Fibroblast of skin of left quadriceps (primary cell): Measurements from ENCODE around the gene CEP170.
"Not testable (repeated sequence)": the region's sequence is repeated elsewhere in the genome, so short reads cannot be mapped to it uniquely, and the experiment has no call there.

Experiments used
- DNase-seq, 2 experiments: peaks; one replicate each; pipeline ENCODE4 v3.0.0-alpha.2; 2013; ENCODE audit warnings: low read depth in 2 of 2

The CEP170 gene

DNA sequence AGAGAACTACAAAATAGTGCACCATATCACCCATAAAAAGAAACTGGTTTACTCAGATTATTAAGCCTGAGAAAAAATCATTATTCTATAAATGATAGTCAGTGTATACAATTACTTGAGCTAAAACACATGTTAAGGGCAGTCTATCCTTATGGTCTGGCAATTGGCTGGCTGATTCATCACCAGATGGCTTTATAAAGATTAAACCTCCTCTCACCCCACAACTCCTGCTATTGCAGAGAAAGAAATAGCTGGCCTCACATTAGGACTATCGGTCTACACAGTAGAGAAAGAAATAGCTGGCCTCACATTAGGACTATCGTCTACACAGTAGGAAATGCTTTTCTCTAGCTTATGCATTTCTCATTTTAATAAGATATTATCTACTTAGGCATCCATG is 21.2 kb downstream of the CEP170 start:
- peak in 1 of 2 experiments; percentile 60 for DNase-seq

DNA sequence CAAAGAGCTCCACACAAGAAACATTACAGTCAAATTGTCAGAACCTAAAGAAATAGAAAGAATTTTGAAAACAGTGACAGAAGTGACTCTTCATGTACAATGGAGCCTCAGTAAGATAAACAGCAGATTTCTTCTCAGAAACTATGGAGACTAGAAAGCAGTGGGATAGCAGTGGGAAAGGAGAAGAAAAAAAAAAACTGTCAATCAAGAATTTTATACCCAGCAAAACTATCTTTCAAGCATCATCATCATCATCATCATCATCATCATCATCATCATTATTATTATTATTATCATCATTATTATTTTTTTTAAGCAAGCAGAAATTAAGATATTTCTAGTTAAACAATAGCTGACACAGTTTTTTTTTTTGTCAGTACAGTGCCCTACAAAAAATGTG is 24.2 kb downstream of the CEP170 start:
- no peak for DNase-seq

DNA sequence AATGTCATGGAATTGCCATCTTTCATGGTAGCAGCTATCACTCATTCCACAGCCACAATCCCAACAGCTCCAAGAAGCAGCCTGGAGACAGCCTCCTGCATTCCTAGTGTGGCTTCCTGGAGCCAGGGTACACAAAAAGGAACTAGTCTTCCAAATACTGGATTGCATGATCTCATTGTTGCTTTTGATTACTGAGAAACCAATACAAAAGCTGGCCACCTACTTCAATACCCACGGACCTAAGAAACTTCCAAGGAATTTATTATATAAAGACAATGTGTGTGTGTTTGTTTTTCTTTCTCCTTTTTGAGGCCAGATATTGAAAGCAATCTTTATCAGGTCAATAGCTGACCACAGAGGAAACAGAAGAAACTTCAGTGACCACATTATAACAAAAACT is 25.6 kb downstream of the CEP170 start:
- DNase-seq, result no peak

DNA sequence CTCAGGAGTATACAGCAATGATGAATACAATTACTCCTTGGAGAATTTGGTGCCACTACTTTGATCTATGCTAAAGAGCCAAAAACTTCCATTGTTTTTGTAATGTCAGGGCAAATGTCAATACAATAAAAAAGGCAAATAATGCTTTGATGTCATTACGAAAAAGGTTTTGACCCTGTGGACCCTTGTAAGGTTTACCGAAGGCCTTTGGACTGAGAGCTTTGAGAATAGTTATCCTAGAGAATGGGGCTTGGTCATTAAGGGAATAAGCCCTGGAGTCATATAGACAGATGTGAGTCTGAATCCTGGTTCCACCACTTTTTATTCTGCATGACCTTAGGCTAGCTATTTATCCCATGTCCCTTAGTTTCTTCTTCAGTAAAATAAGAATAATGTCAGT is 27.5 kb downstream of the CEP170 start:
- no peak for DNase-seq

DNA sequence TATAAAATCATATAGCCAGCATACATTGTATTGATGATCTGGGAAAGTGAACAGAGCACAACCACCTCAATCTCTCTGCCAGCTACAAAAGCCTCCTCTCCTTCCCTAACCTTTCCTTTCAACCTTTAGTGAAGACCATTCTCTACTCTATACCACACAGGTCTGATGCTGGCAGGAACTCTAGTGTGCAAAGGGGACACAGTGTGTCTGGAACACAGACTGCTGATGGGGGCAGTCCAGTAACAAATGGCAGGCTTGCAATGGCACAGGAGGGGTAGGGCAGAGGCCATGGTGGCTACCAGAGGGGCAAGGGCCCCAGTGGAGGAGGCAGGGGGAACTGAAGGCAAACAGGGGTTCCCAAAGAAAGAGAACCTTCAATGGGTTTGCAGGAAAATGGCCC is 37.0 kb downstream of the CEP170 start:
- no peak for DNase-seq

DNA sequence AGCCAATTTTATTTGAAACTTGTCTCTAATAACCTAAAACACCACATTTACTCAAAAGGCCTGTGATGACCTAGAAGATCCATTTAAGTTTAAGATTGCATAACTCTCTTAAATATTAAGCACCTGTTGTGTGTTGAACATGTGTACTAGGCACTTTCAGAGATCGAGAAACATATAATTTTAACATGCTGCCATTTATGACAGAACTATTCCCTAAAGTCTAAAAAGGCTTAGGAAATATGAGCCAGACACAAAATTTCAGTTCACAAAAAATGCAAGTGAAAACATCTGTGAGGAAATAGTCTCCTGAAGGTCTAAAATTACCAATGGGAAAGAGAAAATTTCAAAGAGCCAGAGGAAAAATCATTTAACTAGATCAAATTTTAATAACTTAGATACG is 37.7 kb downstream of the CEP170 start:
- DNase-seq, result no peak

DNA sequence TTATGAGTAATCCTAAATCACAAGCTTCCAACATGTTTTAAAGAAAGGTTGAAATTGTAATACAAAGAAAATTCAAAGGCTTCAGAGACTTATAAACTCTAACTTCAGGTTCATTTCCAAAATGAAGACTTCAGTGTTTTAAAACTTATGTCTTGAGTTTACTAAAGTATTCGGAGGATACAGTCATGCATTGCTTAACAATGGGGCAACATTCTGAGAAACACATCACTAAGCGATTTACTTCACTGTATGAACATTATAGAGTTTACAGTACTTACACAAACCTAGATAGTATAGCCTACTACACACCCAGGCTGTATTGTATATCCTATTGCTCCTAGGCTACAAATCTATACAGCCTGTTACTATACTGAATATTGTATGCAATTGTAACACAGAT is 38.3 kb downstream of the CEP170 start:
- DNase-seq, result no peak

DNA sequence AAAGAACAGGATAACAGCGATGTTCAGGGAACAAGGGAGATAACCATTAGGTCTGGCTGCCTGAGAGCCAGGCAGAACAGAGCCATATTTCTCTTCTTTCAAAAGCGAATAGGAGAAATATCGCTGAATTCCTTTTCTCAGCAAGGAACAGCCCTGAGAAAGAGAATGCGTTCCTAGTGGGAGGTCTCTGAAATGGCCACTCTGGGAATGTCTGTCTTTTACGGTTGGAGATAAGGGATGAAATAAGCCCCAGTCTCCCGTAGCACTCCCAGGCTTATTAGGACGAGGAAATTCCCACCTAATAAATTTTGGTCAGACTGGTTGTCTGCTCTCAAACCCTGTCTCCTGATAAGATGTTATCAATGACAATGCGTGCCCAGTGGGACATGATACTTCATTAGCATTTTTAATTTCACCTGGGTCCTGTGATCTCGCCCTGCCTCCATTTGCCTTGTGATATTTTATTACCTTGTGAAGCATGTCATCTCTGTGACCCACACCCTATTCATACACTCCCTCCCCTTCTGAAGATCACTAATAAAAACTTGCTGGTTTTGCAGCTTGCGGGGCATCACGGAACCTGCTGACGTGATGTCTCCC is 39.7 kb downstream of the CEP170 start:
- not testable (repeated sequence) for DNase-seq

DNA sequence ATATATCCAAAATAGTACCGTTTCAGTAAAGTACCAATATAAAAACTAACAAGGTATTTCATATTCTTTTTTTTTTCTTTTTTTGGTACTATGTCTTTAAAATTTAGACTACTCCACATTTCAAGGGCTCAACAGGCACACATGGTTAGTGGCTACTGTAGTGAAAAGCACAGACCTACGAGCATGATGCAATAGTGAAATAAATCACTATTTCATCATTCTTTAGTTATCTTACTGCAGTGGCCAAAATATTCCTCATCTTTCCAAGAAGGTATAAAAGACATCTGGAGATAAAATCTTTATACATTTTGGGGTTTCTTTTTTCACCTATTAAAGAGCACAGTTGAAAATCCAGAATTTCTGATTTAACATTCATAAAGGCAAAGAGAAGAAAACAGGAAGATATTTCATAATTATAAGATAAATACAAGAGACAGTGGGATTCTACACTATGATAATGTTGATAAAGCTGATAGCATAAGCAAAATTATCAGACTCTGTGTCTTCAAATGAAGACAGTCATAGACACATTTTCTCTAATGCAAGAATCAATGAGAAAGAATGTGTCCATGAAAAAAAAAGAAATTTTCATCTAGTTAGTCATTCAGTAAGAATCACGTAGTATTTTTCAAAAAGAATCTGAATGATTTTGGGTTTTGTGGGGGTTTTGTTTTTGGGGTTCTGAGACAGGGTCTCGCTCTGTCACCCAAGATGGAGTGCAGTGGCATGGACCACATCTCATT is 41.9 kb downstream of the CEP170 start:
- DNase-seq, result peak; percentile 69

DNA sequence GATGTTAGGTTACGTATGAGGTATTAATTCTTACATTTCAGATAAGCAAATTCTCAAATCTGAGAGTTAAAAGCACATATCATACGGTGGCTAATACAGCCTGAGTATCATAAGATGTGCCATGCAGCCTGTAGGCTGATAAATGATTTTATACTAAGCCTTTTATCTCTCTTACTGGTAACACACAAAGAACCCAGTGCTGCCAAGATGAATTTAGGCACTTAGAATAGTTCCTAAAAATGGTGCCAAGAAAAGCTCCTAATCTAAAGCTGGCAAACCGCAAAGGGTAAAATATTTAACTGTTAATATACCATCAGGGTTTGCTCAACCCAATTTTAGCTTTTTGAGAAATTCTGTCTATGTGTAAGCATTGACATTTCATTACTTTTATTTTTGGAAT is 43.1 kb downstream of the CEP170 start:
- not testable (repeated sequence) for DNase-seq

DNA sequence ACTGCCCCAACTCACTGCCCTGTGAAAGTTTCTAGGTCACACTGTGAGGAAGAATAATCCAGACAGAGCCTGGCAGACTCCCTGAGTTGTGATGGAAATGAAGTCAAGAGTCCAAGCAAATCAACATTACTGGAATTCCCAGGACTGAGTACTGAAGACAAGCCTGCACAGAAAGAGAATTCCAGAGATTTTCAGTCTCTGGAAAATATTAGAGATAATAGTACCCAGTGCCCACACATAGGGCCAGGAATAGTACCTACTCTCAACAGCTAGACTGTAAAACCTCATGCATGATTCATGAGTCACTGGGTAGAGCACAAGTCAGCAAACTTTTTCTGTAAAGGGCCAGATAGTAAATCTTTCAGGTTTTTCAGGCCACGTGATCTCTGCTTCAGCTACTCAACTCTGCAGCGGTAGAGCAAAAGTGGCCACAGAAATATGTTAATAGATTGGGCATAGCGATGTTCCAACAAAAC is 50.0 kb downstream of the CEP170 start:
- DNase-seq, result peak; percentile 54 to 55

DNA sequence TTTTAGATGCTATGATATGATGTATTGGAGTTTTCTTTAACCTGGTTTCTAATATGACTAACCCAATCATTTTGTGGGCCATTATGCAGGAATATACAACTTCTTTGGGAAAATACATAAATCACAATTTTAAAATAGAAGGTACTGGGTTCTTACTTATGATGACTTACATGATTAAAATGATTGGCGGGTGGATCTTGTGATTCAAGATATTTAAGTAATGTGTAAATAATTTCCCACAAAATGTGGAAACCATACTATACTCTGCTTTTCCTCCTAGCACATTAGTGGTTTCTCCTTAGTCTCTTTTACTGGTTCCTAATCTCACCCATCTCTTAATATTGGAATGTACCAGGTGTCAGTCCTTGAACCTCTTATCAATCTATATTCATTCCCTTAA is 50.7 kb downstream of the CEP170 start:
- DNase-seq, result not testable (repeated sequence)

DNA sequence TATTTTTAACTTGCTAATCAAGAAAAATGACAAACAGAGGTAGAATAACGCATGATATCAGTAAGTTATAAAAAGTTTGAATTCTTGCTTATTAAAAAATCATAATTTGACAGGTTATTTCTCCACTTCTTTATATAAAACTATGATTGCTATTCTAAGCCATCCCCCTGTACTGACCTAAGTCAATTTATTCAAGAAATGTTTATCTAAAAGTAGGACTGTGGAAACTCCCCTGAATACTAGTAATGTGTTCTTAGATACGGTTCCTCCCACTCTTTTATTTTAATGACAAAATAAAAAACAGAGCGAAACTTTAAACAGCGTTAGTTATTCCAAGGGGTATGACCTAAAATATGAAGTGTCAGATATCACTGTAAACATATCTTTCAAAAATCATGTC is 51.9 kb downstream of the CEP170 start:
- DNase-seq, result not testable (repeated sequence)

DNA sequence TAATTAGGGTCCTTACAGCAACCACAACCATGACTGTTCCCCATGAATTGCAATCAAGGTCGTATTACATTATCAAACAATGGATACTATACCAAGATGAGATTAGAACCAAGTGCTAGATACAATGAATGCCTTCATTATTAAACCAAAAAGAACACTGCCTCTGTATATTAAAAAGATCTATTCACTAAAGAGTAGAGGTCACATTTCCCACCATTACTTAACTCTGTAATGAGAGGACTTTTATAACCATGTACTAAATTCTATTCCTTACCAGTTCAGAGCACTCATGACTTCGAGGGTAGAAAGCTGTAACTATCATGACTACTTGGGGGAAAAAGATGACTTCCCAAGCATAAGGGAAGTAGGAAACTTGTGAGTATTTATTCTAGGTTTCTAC is 53.8 kb downstream of the CEP170 start:
- not testable (repeated sequence) for DNase-seq

DNA sequence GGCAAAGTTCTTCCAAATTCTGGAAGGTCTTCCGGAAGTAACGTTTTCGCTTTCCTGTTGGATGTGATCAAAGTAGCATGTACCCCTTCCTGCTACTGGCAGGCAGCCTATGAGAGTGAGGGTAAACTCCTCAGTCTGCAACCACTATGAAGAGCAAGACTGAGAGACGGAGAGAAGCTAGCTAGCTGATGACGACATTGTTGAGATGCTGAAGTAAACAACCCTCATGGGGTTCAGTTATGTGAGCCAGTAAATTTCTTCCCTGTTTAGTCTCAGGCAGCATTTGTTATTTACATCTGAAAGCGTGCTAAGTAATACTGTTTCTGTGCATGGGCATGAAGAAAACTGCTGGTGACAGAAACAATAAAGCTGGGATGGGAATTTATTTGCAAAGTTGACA is 57.6 kb downstream of the CEP170 start:
- not testable (repeated sequence) for DNase-seq

DNA sequence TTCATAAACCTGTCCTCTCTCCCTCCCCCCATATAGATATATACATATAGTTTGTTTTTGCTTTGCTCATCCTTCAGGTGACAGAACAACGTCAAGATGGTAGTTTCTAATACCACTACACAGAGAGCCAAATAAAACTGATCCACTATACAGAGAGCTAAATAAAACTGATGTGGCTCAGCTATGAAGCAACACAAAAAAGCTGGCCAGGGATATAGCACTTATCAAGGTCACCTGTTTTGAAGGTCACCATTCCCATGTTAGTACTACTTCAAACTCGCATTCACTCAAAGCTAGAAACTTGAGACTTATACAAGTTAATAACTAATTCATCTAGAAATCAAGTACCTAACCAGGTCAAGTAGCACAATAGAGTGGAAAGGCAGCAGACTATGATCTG is 61.8 kb downstream of the CEP170 start:
- DNase-seq, result not testable (repeated sequence)

DNA sequence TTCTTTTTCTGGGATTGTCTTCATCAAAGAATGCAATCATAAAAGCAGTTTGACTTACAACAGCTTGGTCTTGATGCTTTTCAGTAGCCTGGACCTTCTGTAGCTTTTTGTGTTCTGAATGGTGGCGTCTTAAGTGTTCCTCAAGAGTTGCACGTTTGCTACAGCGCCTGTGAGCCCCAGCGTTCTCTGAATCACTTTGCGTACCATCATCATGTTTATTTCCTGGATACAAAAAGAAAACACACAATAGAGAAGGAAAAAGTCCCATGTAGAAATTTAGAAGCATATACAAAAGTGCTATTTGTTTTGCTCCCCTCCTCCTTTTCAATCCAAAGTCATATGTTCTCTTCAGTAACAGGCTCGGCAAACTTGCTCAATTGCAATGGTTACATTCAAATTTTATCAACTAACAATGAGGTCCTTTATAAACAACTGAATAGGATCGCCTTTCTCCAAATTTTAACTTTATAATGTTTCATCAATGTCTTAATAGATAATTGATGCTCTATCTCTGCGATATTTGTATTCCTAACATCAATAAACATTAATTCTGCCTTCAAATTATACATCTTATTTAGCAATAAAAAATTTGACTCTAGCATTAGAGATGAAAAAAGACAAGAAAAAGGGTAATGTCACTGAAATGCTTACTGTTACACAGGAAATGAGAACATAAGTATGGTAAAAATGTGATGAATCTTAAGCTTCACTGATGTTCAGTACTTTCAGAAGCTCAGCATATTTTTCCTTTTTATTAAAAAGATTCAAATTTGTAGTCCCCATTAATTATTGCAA is 68.7 kb downstream of the CEP170 start:
- not testable (repeated sequence) for DNase-seq

DNA sequence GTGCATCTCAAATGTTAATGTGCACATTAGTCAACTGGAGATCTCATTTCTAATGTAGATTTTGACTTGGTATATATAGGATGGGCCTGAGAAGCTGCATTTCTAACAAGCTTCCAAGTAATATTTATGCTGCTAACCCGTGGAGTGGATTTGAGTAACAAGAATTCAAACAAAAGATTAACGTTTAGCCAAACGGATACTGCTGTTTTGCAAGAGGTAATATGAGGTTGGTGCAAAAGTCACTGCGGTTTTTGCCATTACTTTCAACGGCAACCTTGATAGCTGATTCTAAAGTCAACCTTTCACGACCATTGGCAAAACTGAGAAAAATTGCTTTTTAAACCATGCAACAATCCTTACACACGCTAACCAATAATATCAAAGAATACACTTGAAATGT is 70.3 kb downstream of the CEP170 start:
- DNase-seq, result not testable (repeated sequence)

DNA sequence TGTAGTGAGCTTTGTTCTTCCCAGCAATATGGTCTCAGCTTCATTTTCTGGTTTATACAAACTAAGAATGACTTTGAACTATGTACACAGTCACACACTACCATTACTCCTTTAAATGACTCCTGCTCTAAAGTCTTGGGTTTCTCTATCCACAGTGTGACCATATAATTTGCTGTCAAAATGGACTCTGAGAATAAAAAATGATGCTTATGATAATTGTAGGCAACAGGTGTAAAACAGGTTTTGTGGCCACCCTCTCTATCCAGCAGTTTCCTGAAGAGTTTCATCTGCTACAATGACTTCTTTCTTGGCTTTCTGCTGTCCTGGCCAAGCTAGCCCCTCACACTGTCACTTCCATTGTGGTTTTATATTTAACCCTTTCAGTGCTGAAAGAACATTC is 71.4 kb downstream of the CEP170 start:
- not testable (repeated sequence) for DNase-seq

DNA sequence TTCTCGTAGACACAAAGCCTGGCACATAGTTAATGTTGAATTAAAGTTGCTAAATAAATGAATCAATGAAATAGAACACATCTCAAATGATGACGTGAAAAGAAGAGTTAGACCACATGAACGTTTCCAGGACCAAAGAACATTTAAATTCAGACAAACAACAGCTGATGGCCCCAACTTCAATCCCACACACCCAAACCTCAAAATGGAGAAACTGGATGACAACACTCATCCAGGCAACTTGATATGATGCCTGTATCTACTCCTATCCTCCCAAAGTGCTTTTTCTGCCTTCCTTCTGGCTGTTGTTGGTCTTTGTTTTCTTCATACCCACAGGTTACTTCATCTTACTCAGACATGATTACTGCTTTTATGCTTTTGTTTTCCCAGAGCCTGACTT is 71.9 kb downstream of the CEP170 start:
- not testable (repeated sequence) for DNase-seq

DNA sequence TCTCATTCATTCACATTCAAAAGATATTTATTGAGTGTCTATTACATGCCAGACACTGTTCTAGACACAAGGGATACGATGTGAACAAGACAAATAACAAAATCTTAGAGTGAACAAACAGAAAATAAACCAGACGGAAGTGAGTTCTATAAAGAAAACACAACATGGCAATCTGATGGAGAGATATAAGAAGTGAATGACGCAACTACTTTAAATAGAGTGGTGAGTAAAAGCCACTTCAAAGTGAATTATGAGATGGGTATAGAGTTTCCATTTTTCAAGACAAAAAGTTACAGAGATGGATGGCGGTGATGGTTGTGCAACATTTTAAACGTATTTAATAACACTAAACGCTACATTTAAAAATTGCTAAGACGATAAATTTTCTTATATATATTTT is 75.4 kb downstream of the CEP170 start:
- no peak for DNase-seq

DNA sequence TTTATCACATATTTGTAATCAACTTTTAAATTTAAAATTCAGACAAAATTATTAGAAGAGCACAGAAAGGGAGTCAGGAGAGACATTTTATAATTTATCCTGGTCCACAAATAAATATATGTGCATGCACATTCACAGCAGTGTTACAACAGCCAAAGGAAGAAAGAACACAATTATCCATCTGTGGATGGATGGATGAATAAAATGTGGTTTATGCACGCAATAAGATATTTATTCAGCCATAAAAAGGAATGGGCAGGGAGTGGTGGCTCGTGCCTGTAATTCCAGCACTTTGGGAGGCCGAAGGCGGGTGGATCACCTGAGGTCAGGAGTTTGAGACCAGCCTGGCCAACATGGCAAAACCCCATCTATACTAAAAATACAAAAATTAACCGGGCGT is 77.3 kb downstream of the CEP170 start:
- not testable (repeated sequence) for DNase-seq
